A549 (cell line): ENCODE measurements around the gene CPOX.

Experiments
- KDM5A ChIP-seq: fragments of 200-600 bp; sonication (generic); IDR thresholded peaks from 2 replicates; pipeline ENCODE4 v1.6.1; 2016; ENCODE audit warnings: antibody characterized with exemption, mild to moderate bottlenecking
- RAD21 ChIP-seq, 2 experiments: fragments of >200 bp in 1 of 2; sonication (Bioruptor Twin) in 1 of 2; formaldehyde crosslinking in 1 of 2; IDR thresholded peaks in 1 of 2; conservative IDR thresholded peaks in 1 of 2; 2 replicates in 1 of 2; 3 replicates in 1 of 2; pipeline ENCODE4 v1.6.1; 2012 to 2018; ENCODE audit warnings: inconsistent platforms in 1 of 2
- RARB ChIP-seq: fragments of 250-450 bp; sonication (Bioruptor Pico); IDR thresholded peaks from 2 replicates; pipeline ENCODE4 v1.8.0; 2021; ENCODE audit warnings: mild to moderate bottlenecking, moderate library complexity
- SREBF2 ChIP-seq: fragments of 450-650 bp; IDR thresholded peaks from 2 replicates; pipeline ENCODE4 v1.6.1; 2014; ENCODE audit warnings: mild to moderate bottlenecking, moderate library complexity

GRCh38 chr3:98555025-98555379 lies 38.4 kb downstream of the CPOX start:
- no peak for TF ChIP-seq RARB (CRISPR knock-in tag)
- TF ChIP-seq RAD21 (conservative IDR thresholded peaks at IDR 0.05 in 1 of 2, IDR thresholded peaks at IDR 0.05 in 1 of 2) = no peak
- TF ChIP-seq SREBF2 = no peak
- no peak for TF ChIP-seq KDM5A
